K562 (cell line): ENCODE measurements around the gene EBI3. TPM values are rescaled to one million over a fixed set of nuclear protein-coding genes. Genes with fewer than 3 reads are reported as not detected.
A peak's percentile ranks its signal among the peaks of the same experiment; 100 is the strongest.

Source experiments
- CHCHD3 ChIP-seq: fragments of 250-450 bp; sonication (Bioruptor Pico); IDR thresholded peaks from 2 replicates; pipeline ENCODE4 v2.1.2; 2022; ENCODE audit warnings: mild to moderate bottlenecking
- CREB3L1 ChIP-seq: fragments of 450-650 bp; IDR thresholded peaks from 2 replicates; pipeline ENCODE4 v1.6.1; 2014; ENCODE audit warnings: low read depth, mild to moderate bottlenecking, moderate library complexity, borderline replicate concordance
- CSDE1 ChIP-seq, 2 experiments: fragments of 450-650 bp; IDR thresholded peaks; 2 replicates each; pipeline ENCODE4 v1.6.1; 2016; ENCODE audit warnings: mild to moderate bottlenecking in 1 of 2
- FOXA1 ChIP-seq: fragments of 450-650 bp; IDR thresholded peaks from 2 replicates; pipeline ENCODE4 v1.6.1; 2016; ENCODE audit warnings: mild to moderate bottlenecking, borderline replicate concordance
- FOXP1 ChIP-seq: sonication (generic); formaldehyde crosslinking; IDR thresholded peaks from 2 replicates; pipeline ENCODE4 v1.8.0; 2022; ENCODE audit warnings: mild to moderate bottlenecking, missing genetic modification reagents
- GABPB2 ChIP-seq: fragments of 250-450 bp; sonication (Bioruptor Pico); conservative IDR thresholded peaks from 2 replicates; pipeline ENCODE4 v1.5.1; 2021; ENCODE audit warnings: mild to moderate bottlenecking
- GATA2 ChIP-seq: sonication (generic); formaldehyde crosslinking; IDR thresholded peaks from 2 replicates; pipeline ENCODE4 v1.4.0; 2020; ENCODE audit warnings: mild to moderate bottlenecking, missing genetic modification reagents
- HNRNPL ChIP-seq: fragments of 200-400 bp; formaldehyde crosslinking; IDR thresholded peaks from 2 replicates; pipeline ENCODE4 v1.6.1; 2017; ENCODE audit warnings: low read depth, mild to moderate bottlenecking, low read length
- ILK ChIP-seq: fragments of 450-650 bp; IDR thresholded peaks from 2 replicates; pipeline ENCODE4 v1.6.1; 2016; ENCODE audit warnings: missing genetic modification characterization, low read depth, mild to moderate bottlenecking, missing compliant biosample characterization, moderate library complexity, borderline replicate concordance
- MAZ ChIP-seq, 2 experiments: fragments of 450-650 bp in 1 of 2; sonication (generic) in 1 of 2; formaldehyde crosslinking; IDR thresholded peaks in 1 of 2; conservative IDR thresholded peaks in 1 of 2; 2 replicates each; pipeline versions ENCODE4 v1.4.0 to v1.5.0; 2020; ENCODE audit warnings: mild to moderate bottlenecking in 1 of 2, missing genetic modification reagents in 1 of 2
- MEF2D ChIP-seq: conservative IDR thresholded peaks from 2 replicates; pipeline ENCODE4 v1.6.1; 2016; ENCODE audit warnings: low read depth, missing genetic modification characterization, missing compliant biosample characterization
- NFE2 ChIP-seq: IDR thresholded peaks from 2 replicates; pipeline ENCODE4 v1.6.1; 2014; ENCODE audit warnings: antibody characterized with exemption, low read depth
- PHB ChIP-seq: fragments of 250-450 bp; sonication (Bioruptor Pico); IDR thresholded peaks from 2 replicates; pipeline ENCODE4 v1.5.0; 2021
- PTTG1 ChIP-seq: fragments of 450-650 bp; IDR thresholded peaks from 2 replicates; pipeline ENCODE4 v1.6.1; 2016; ENCODE audit warnings: low read depth, mild to moderate bottlenecking, missing genetic modification characterization, missing compliant biosample characterization
- RBM39 ChIP-seq: fragments of 200-400 bp; formaldehyde crosslinking; optimal IDR thresholded peaks from 2 replicates; pipeline ENCODE3; 2018; ENCODE audit warnings: low read depth, low read length
- SREBF2 ChIP-seq: sonication (generic); formaldehyde crosslinking; IDR thresholded peaks from 2 replicates; pipeline ENCODE4 v1.4.0; 2020; ENCODE audit warnings: mild to moderate bottlenecking, missing genetic modification reagents
- SUPT5H ChIP-seq: fragments of 450-650 bp; IDR thresholded peaks from 2 replicates; pipeline ENCODE4 v1.6.1; 2016
- TEAD2 ChIP-seq: fragments of 450-650 bp; IDR thresholded peaks from 2 replicates; pipeline ENCODE4 v1.6.1; 2016; ENCODE audit warnings: missing genetic modification characterization, control low read depth, missing compliant biosample characterization
- polyA plus RNA-seq, 8 experiments: library from polyadenylated mRNA; depleted of rRNA in 4 of 8; stranded (reverse) in 5 of 8; unstranded in 3 of 8; fragments of >200 nt; fragmentation: Nextera tagmentation in 2 of 8; fragmentation: Illumina TruSeq in 1 of 8; extraction: Ambion mirVana in 2 of 8; extraction: Trizol in 1 of 8; gene quantifications; 2 replicates each; pipeline versions ENCODE4 v1.2.1 to v1.2.3, GENCODE V29; 2011 to 2014; ENCODE audit warnings: inconsistent platforms in 1 of 8, missing spikeins in 1 of 8
- total RNA-seq, 7 experiments: library from RNA; depleted of rRNA in 6 of 7; stranded (reverse); fragments of >200 nt in 6 of 7; fragmentation: Illumina TruSeq in 2 of 7; extraction: Trizol in 2 of 7; gene quantifications; 2 replicates each; pipeline versions ENCODE4 v1.2.1 to v1.2.3, GENCODE V29; 2011 to 2021; ENCODE audit warnings: low replicate concordance in 1 of 7
- TF ChIP-seq, protein P1 (sequence below): fragments of 450-650 bp; formaldehyde crosslinking; conservative IDR thresholded peaks from 2 replicates; pipeline ENCODE4 v1.4.0; 2022; ENCODE audit warnings: mild to moderate bottlenecking, missing genetic modification characterization
- TF ChIP-seq, protein P2 (sequence below): fragments of 250-450 bp; sonication (Bioruptor Pico); IDR thresholded peaks from 2 replicates; pipeline ENCODE4 v1.8.0; 2021; ENCODE audit warnings: moderate library complexity, mild to moderate bottlenecking, inconsistent platforms

EBI3 gene
- total and polyA plus RNA-seq, 9 of the 15 experiments (the other 6 are each of a cell fraction or from before 2014, with no cell fraction given): 0.08 to 0.35 (median 0.22) TPM; not detected in 6

DNA sequence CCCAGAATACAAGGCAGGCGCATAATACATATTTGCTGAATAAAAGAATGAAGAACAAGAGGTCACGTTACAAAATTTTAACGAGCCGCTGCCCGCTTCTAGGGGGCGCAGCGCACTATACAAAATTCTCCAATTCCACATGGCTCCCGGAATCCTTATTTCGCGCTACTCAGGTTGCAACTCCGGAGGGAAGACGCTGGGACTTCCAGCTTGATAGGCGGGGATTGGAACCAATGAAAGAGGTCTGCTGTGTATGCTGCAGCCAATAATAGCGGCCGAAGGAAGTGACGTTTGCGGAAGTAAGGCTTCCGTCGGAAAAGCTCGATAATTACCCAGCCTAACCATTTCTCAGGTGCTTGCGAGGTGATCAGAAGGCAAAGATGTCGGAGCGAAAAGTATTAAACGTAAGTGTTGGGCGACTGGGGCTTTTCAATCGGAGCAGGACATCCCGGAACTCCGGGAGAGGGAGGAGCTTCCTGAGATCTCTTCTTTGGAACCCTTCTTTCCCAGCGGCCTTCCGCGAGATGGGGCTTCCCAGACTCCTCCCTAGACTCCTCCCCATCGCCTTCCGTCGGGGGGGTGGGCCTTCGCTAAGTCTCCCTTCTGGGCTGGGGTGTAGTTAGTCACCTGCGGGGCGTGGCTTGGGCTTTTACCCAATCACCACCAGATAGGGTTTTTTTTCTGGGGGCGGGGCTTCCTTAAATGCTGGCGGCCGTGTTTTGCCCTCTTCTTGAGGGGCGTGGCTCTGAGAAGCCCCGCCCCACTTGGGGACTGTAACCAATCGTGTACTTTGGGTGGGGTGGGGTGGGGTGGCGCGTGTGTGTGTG lies 17.7 kb downstream of the EBI3 start, which contains the start of gene YJU2 (continued):
- TF ChIP-seq CREB3L1 (peak; percentile 97), TEAD2 (tag) (no peak; the same call in 1 of the 2 replicates), HNRNPL (no peak), NFE2 (no peak), RBM39 (no peak), MAZ (CRISPR knock-in tag; conservative IDR thresholded peaks at IDR 0.05 in 1 of 2, IDR thresholded peaks at IDR 0.05 in 1 of 2) (peak; percentile 46 to 62; a peak in 3 of 4 replicates), CHCHD3 (0 out of 2 replicates have a peak, but pooled peaks have one; percentile 42), ILK (tag) (no peak), SREBF2 (no peak), FOXP1 (CRISPR knock-in tag) (no peak), GATA2 (CRISPR knock-in tag) (no peak), MEF2D (tag) (peak; percentile 30; the same call in 1 of the 2 replicates), SUPT5H (peak; percentile 90), GABPB2 (CRISPR knock-in tag) (no peak), PHB (CRISPR knock-in tag) (no peak), PTTG1 (no peak), CSDE1 (IDR thresholded peaks at IDR 0.05) (peak in 1 of 2 experiments; percentile 51; a peak in 1 of 4 replicates), FOXA1 (no peak)
- TF ChIP-seq, protein P1, sequence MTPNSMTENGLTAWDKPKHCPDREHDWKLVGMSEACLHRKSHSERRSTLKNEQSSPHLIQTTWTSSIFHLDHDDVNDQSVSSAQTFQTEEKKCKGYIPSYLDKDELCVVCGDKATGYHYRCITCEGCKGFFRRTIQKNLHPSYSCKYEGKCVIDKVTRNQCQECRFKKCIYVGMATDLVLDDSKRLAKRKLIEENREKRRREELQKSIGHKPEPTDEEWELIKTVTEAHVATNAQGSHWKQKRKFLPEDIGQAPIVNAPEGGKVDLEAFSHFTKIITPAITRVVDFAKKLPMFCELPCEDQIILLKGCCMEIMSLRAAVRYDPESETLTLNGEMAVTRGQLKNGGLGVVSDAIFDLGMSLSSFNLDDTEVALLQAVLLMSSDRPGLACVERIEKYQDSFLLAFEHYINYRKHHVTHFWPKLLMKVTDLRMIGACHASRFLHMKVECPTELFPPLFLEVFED: no peak
- TF ChIP-seq, protein P2, sequence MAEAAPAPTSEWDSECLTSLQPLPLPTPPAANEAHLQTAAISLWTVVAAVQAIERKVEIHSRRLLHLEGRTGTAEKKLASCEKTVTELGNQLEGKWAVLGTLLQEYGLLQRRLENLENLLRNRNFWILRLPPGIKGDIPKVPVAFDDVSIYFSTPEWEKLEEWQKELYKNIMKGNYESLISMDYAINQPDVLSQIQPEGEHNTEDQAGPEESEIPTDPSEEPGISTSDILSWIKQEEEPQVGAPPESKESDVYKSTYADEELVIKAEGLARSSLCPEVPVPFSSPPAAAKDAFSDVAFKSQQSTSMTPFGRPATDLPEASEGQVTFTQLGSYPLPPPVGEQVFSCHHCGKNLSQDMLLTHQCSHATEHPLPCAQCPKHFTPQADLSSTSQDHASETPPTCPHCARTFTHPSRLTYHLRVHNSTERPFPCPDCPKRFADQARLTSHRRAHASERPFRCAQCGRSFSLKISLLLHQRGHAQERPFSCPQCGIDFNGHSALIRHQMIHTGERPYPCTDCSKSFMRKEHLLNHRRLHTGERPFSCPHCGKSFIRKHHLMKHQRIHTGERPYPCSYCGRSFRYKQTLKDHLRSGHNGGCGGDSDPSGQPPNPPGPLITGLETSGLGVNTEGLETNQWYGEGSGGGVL (CRISPR knock-in tag): no peak
